Measurements from ENCODE around the gene NR1H4. TPM values are rescaled to one million over a fixed set of nuclear protein-coding genes. Genes with fewer than 3 reads are reported as not detected.
"Not testable (repeated sequence)": the region's sequence is repeated elsewhere in the genome, so short reads cannot be mapped to it uniquely, and the experiment has no call there.

The NR1H4 gene
- total RNA-seq, 3 donors from 2014 or later: 0.15 TPM; not detected in 2

GRCh38 chr12:100494538-100494937 is 20.9 kb downstream of the NR1H4 start:
- no peaks in the 10 kb centered on the region for H3K9me3 ChIP-seq
- no peaks in the 10 kb centered on the region for H3K27me3 ChIP-seq
- intact Hi-C loops (cut with DNase I; ENCODE audit: low total_unique reads): no loop called here
- H3K27ac ChIP-seq: no peak overlapping the region
- H3K4me3 ChIP-seq: no peak overlapping the region
- DNase-seq (ENCODE audit: low spot score in 2 of 2): no peak
- no peak for TF ChIP-seq POLR2A (IDR thresholded peaks at IDR 0.05)
- TF ChIP-seq CTCF (IDR thresholded peaks at IDR 0.05): no peak
- TF ChIP-seq POLR2AphosphoS5 (IDR thresholded peaks at IDR 0.05): no peak
- no peaks in the 10 kb centered on the region for H3K4me1 ChIP-seq
- H3K36me3 ChIP-seq: no peaks in the 10 kb centered on the region

- intact Hi-C loops (cut with DNase I; ENCODE audit: low total_unique reads): no loop called here
- no peak for DNase-seq (ENCODE audit: low spot score in 2 of 2)
- no peaks in the 10 kb centered on the region for H3K36me3 ChIP-seq
- H3K9me3 ChIP-seq: no peaks in the 10 kb centered on the region
- TF ChIP-seq POLR2AphosphoS5 (IDR thresholded peaks at IDR 0.05) (no peak), POLR2A (IDR thresholded peaks at IDR 0.05) (no peak), CTCF (IDR thresholded peaks at IDR 0.05) (no peak)
- H3K27ac ChIP-seq: no peak overlapping the region
- no peaks in the 10 kb centered on the region for H3K27me3 ChIP-seq
- no peaks in the 10 kb centered on the region for H3K4me1 ChIP-seq
- H3K4me3 ChIP-seq: no peak overlapping the region
These were observed 23.6 kb downstream of the NR1H4 start for GRCh38 chr12:100497105-100497795.

- no peak overlapping the region for H3K4me3 ChIP-seq
- no peaks in the 10 kb centered on the region for H3K36me3 ChIP-seq
- no peaks in the 10 kb centered on the region for H3K9me3 ChIP-seq
- intact Hi-C loops (cut with DNase I; ENCODE audit: low total_unique reads): no loop called here
- H3K4me1 ChIP-seq: no peaks in the 10 kb centered on the region
- no peak for TF ChIP-seq POLR2A (IDR thresholded peaks at IDR 0.05)
- no peak for TF ChIP-seq CTCF (IDR thresholded peaks at IDR 0.05)
- TF ChIP-seq POLR2AphosphoS5 (IDR thresholded peaks at IDR 0.05): no peak
- H3K27ac ChIP-seq: no peak overlapping the region
- H3K27me3 ChIP-seq: no peaks in the 10 kb centered on the region
- no peak for DNase-seq (ENCODE audit: low spot score in 2 of 2)
These were observed 24.5 kb downstream of the NR1H4 start for GRCh38 chr12:100498141-100498540.

GRCh38 chr12:100499416-100499815 is 25.8 kb downstream of the NR1H4 start:
- H3K27me3 ChIP-seq: no peaks in the 10 kb centered on the region
- no peak for TF ChIP-seq POLR2A (IDR thresholded peaks at IDR 0.05)
- TF ChIP-seq POLR2AphosphoS5 (IDR thresholded peaks at IDR 0.05): no peak
- no peak for TF ChIP-seq CTCF (IDR thresholded peaks at IDR 0.05)
- no peaks in the 10 kb centered on the region for H3K4me1 ChIP-seq
- H3K36me3 ChIP-seq: no peaks in the 10 kb centered on the region
- intact Hi-C loops (cut with DNase I; ENCODE audit: low total_unique reads): no loop called here
- no peak for DNase-seq (ENCODE audit: low spot score in 2 of 2)
- H3K4me3 ChIP-seq: no peak overlapping the region
- no peaks in the 10 kb centered on the region for H3K9me3 ChIP-seq
- H3K27ac ChIP-seq: no peak overlapping the region

GRCh38 chr12:100502718-100503117 is 29.1 kb downstream of the NR1H4 start:
- H3K4me1 ChIP-seq; DNase-seq (ENCODE audit: low spot score in 2 of 2); H3K27me3 ChIP-seq; intact Hi-C loops (cut with DNase I; ENCODE audit: low total_unique reads); H3K9me3 ChIP-seq; H3K4me3 ChIP-seq; H3K36me3 ChIP-seq; H3K27ac ChIP-seq: not testable (repeated sequence)

Data from breast epithelium (tissue), 4 donors.